ENCODE measurements around the gene NCKIPSD. TPM values are rescaled to one million over a fixed set of nuclear protein-coding genes. Genes with fewer than 3 reads are reported as not detected.

Gene NCKIPSD
- total RNA-seq, 2 donors from 2014 or later, result 51.7 to 97.7 TPM

GRCh38 chr3:48633256-48633655, 52.5 kb downstream of the NCKIPSD start:
- Histone ChIP-seq H3K27me3 (no peaks in the 10 kb centered on the region), H3K27ac (no peak overlapping the region), H3K9me3 (no peaks in the 10 kb centered on the region), H3K36me3 (peaks cover 4% of the 10 kb centered on the region), H3K4me1 (peaks cover 0 to 28% of the 10 kb centered on the region in 2 donors), H3K4me3 (no peak overlapping the region)
- DNase-seq (ENCODE audit: low spot score), result no peak
- TF ChIP-seq CTCF (IDR thresholded peaks at IDR 0.05), result no peak

DNA sequence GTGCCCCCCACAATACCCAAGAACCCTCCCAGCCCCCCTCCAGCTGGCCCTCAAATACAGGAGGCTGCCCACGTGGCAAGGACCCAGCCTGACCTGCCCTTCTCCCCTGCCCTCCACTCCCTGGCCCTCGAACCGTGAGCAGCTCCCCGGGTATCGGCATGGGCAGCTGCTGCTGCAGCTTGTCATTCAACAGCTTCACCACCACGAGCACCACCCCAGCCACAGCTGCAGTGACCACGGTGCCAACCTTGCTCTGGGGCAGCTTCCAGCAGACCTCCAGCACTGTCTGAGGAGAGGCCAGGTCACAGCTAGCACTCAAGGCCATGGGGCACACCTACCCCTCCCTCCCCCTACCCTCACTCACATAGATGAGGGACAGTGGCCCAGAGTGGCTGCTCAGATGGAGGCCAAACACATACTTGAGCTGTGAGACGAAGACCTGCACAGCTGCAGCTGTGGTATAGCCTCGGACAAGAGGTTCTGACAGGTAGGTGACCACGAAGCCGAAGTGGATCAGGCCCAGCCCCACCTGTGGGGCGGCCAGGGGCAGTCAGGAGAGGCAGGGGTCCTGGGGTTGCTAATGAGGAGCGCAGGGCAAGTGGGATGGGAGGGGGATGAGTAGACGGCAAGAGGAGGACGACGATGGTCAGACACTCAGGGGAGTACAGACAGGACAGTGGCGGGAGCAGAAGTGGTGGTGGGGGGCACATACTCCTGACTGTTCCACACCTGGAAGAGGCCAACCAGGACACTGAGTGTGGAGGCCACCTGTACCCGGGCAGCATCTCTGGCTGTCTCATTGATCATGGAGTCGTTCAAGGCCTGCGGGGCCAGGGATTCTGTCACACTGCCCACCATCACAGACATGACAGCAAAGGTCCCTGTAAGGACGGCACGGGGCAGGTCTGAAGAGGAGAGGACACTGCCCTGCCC, 53.9 kb downstream of the NCKIPSD start:
- no peak for TF ChIP-seq CTCF (IDR thresholded peaks at IDR 0.05)
- H3K36me3 ChIP-seq, result peaks cover 9% of the 10 kb centered on the region
- no peak overlapping the region for H3K4me3 ChIP-seq
- no peak for DNase-seq (ENCODE audit: low spot score)
- H3K4me1 ChIP-seq, result peaks cover 0 to 27% of the 10 kb centered on the region in 2 donors
- H3K27ac ChIP-seq, result no peak overlapping the region
- H3K9me3 ChIP-seq, result no peaks in the 10 kb centered on the region
- H3K27me3 ChIP-seq, result no peaks in the 10 kb centered on the region

DNA sequence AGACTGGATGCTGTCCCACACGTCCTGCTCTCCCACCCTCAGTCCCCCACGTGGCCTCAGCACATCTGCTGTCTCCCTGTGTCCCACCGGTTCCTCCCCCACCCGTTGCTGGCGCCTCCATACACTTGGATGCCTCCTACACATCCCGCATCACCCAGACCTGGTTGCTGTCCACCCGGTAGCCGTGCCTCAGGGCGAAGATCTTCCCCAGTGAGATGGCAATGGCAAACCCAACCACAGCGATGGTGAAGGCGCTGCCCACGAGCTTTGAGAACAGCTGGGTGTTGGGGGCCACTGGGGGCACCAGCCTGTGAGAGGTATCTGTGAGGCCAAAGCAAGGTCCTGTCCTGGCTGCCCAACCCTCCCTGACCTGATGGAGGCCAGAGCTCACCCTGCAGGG, 54.9 kb downstream of the NCKIPSD start:
- Histone ChIP-seq H3K36me3 (peaks cover 11% of the 10 kb centered on the region), H3K27me3 (no peaks in the 10 kb centered on the region), H3K9me3 (no peaks in the 10 kb centered on the region), H3K4me3 (no peak overlapping the region), H3K27ac (no peak overlapping the region), H3K4me1 (peaks cover 0 to 18% of the 10 kb centered on the region in 2 donors)
- TF ChIP-seq CTCF (IDR thresholded peaks at IDR 0.05), result no peak
- no peak for DNase-seq (ENCODE audit: low spot score)

GRCh38 chr3:48630407-48630806, 55.3 kb downstream of the NCKIPSD start:
- Histone ChIP-seq H3K36me3 (peaks cover 13% of the 10 kb centered on the region), H3K4me1 (peaks cover 0 to 15% of the 10 kb centered on the region in 2 donors), H3K9me3 (no peaks in the 10 kb centered on the region), H3K4me3 (no peak overlapping the region), H3K27me3 (no peaks in the 10 kb centered on the region), H3K27ac (no peak overlapping the region)
- DNase-seq (ENCODE audit: low spot score), result no peak
- TF ChIP-seq CTCF (IDR thresholded peaks at IDR 0.05), result no peak

DNA sequence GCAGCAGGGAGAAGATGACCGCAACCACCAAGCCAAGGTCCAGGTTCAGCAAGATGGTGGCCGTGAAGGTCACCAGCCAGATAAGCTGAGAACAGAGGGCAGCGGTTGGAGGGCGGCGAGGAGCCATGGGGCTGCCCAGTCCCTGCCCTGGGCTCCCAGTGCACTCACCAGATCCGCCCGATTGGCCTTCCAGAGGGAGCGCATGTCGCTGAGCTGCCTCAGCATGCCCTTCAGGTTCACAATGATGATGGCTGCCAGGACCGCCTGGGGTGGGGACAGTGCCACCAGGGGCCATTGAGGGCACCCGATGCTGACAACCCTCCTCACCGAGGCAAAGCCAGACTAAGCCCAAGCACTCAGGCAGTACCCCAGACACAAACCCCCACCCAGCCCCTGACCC, 55.8 kb downstream of the NCKIPSD start:
- no peaks in the 10 kb centered on the region for H3K27me3 ChIP-seq

More for the DNA sequence above, 55.8 kb downstream of the NCKIPSD start:
- Histone ChIP-seq H3K9me3 (no peaks in the 10 kb centered on the region), H3K36me3 (peaks cover 13% of the 10 kb centered on the region), H3K4me1 (peaks cover 0 to 14% of the 10 kb centered on the region in 2 donors), H3K27ac (no peak overlapping the region), H3K4me3 (no peak overlapping the region)
- DNase-seq (ENCODE audit: low spot score), result no peak
- no peak for TF ChIP-seq CTCF (IDR thresholded peaks at IDR 0.05)

All from right atrium auricular region (tissue), 2 donors.